Ascending aorta (tissue), 2 donors: ENCODE results near the gene COL19A1. TPM values are rescaled to one million over a fixed set of nuclear protein-coding genes. Genes with fewer than 3 reads are reported as not detected.

Source experiments
- DNase-seq, 2 donors: peaks; one replicate each; pipeline ENCODE4 v3.0.0-alpha.2; 2019; ENCODE audit warnings: low spot score in 2 of 2
- H3K27ac ChIP-seq, 2 donors: fragments of 200-600 bp; sonication (generic); one replicate each; pipeline ENCODE4 v1.5.1; 2016 to 2017; ENCODE audit warnings: mild to moderate bottlenecking in 1 of 2
- H3K27me3 ChIP-seq: fragments of 200-600 bp; sonication (generic); one replicate; pipeline ENCODE4 v1.5.1; 2017
- H3K36me3 ChIP-seq, 2 donors: fragments of 200-600 bp; sonication (generic); one replicate each; pipeline ENCODE4 v1.5.1; 2016
- H3K4me1 ChIP-seq, 2 donors: fragments of 200-600 bp; sonication (generic); one replicate each; pipeline ENCODE4 v1.5.1; 2016 to 2017; ENCODE audit warnings: mild to moderate bottlenecking in 1 of 2
- H3K4me3 ChIP-seq, 2 donors: fragments of 200-600 bp; sonication (generic); one replicate each; pipeline ENCODE4 v1.5.1; 2016 to 2017; ENCODE audit warnings: mild to moderate bottlenecking in 1 of 2
- H3K9me3 ChIP-seq, 2 donors: fragments of 200-600 bp; sonication (generic); one replicate each; pipeline ENCODE4 v1.5.1; 2016
- intact Hi-C: fragments of 100-400 bp; cut with DNase I; formaldehyde crosslinking; loops from one replicate; pipeline ENCODE4 v1.15.1; 2023
- total RNA-seq: library from RNA; depleted of rRNA; stranded (reverse); fragments of >200 nt; gene quantifications from one replicate; pipeline ENCODE4 v1.1.0, GENCODE V29; 2016
- TF ChIP-seq, protein P1 (sequence below), 3 experiments: fragments of 200-600 bp in 2 of 3; fragments of 450-650 bp in 1 of 3; sonication (generic) in 2 of 3; IDR thresholded peaks; one replicate each; pipeline ENCODE4 v1.5.1; 2016 to 2019; ENCODE audit warnings: antibody characterized with exemption in 3 of 3, mild to moderate bottlenecking in 1 of 3, moderate library complexity in 1 of 3

Gene COL19A1
- total RNA-seq, 1 donor from 2014 or later: not detected

DNA sequence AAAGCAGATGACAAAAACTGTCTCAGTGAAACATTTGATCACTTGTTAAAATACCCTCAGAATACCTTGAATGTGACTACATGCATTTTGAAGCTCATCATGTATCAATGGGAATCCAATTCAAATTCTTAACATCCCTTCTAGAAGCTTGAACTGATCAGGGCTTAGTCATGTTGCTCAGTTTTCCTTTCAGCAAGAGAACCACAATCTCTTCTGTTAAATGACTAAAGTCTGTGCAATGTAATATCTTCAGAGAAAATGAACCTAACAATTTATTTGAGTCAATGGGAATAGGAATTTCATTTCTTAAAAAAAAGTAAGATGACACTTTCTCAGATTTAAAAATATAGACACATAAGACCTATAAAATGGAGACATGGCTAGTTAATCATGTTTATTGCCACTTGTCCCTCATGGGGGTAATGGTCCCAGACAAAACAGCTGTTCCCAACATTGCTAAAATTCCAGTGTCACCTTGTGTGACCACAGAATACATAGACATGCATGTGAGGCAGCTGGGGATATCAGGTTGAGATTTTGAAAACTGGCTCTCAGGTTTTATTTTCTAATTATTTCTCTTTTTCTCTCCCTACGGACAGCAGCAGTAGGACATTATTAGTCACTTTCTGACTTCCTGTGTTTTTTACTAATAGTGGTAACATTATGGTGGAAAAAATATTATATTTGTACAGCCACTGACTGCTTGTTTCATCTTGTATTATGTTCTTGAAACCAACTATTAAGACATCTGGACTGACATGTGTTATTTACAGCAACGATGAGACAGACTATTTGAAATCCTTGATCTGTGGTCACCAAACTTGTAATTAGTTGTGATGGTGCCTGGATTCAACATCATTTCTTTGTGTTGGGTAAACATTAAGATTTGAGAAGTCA, 244.0 kb downstream of the COL19A1 start:
- TF ChIP-seq, protein P1, sequence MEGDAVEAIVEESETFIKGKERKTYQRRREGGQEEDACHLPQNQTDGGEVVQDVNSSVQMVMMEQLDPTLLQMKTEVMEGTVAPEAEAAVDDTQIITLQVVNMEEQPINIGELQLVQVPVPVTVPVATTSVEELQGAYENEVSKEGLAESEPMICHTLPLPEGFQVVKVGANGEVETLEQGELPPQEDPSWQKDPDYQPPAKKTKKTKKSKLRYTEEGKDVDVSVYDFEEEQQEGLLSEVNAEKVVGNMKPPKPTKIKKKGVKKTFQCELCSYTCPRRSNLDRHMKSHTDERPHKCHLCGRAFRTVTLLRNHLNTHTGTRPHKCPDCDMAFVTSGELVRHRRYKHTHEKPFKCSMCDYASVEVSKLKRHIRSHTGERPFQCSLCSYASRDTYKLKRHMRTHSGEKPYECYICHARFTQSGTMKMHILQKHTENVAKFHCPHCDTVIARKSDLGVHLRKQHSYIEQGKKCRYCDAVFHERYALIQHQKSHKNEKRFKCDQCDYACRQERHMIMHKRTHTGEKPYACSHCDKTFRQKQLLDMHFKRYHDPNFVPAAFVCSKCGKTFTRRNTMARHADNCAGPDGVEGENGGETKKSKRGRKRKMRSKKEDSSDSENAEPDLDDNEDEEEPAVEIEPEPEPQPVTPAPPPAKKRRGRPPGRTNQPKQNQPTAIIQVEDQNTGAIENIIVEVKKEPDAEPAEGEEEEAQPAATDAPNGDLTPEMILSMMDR (IDR thresholded peaks at IDR 0.05): no peak
- no peak for DNase-seq
- Histone ChIP-seq H3K9me3 (no peaks in the 10 kb centered on the region), H3K4me3 (no peak overlapping the region), H3K4me1 (no peaks in the 10 kb centered on the region), H3K27me3 (no peaks in the 10 kb centered on the region), H3K27ac (no peak overlapping the region), H3K36me3 (no peaks in the 10 kb centered on the region)
- intact Hi-C loops: no loop called here

DNA sequence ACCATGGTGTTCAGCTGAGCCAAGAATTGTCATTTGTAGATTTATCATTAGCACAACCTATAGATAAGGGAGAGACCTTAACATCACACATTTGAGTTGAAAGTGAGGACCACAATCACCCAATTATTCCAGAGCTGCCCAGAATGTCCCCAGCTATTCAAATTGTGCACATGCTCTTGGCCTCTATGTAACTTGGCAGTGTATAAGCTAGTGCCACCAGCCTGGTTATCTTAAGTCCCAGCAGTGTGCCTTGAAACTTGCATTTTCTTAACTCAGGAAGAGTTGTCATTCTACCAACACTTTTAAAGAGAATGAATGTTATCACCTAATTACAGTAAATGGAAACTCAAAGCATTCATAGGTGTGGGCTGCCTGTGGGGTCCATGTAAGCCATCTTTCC, 245.4 kb downstream of the COL19A1 start:
- Histone ChIP-seq H3K9me3 (no peaks in the 10 kb centered on the region), H3K4me1 (no peaks in the 10 kb centered on the region), H3K27me3 (no peaks in the 10 kb centered on the region), H3K36me3 (no peaks in the 10 kb centered on the region), H3K27ac (no peak overlapping the region), H3K4me3 (no peak overlapping the region)
- intact Hi-C loops: no loop called here
- no peak for DNase-seq
- TF ChIP-seq, protein P1 (IDR thresholded peaks at IDR 0.05): no peak

DNA sequence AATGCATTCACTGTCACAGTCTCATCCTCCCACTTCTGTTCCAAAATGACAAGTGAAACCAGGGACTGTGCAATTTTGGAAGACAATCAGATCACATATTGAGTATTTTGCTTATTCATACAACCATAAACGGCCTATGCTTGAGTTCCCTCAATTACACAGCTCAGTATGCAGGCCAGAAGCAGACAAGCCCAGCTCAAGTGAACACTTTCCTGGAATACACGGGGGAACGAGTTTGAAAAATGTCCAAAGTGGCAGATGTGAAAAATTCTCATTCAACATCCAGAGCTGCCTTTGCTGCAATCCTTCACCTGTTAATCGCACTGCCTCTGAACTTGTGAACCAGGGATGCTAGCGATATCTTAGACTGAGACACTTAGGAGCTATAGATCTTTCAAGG, 246.4 kb downstream of the COL19A1 start:
- H3K36me3 ChIP-seq: no peaks in the 10 kb centered on the region
- H3K27ac ChIP-seq: no peak overlapping the region
- no peaks in the 10 kb centered on the region for H3K4me1 ChIP-seq
- no peak overlapping the region for H3K4me3 ChIP-seq
- TF ChIP-seq, protein P1 (IDR thresholded peaks at IDR 0.05): no peak
- no peak for DNase-seq
- no peaks in the 10 kb centered on the region for H3K9me3 ChIP-seq
- intact Hi-C loops: no loop called here
- H3K27me3 ChIP-seq: no peaks in the 10 kb centered on the region

DNA sequence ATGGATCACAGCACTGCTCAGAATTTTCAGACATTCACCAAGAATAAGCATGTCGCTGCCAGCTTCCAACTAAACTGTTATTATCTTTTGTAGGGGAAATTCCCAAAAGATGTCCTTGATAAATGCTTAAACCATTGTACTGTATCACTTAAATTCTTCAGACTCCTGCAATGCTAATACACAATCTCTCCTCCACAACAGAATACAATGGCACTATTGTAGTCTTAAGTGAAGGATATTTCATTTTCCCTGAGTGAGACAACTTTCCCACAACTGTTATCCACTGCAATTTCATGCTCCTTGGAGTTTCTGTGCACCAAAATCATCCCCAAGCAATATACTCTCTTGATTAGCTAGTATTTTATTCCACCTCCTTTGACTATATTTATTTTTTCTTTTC, 246.8 kb downstream of the COL19A1 start:
- Histone ChIP-seq H3K27ac (no peak overlapping the region), H3K4me1 (no peaks in the 10 kb centered on the region), H3K9me3 (no peaks in the 10 kb centered on the region), H3K4me3 (no peak overlapping the region), H3K27me3 (no peaks in the 10 kb centered on the region), H3K36me3 (no peaks in the 10 kb centered on the region)
- TF ChIP-seq, protein P1 (IDR thresholded peaks at IDR 0.05): no peak
- no peak for DNase-seq
- intact Hi-C loops: no loop called here

DNA sequence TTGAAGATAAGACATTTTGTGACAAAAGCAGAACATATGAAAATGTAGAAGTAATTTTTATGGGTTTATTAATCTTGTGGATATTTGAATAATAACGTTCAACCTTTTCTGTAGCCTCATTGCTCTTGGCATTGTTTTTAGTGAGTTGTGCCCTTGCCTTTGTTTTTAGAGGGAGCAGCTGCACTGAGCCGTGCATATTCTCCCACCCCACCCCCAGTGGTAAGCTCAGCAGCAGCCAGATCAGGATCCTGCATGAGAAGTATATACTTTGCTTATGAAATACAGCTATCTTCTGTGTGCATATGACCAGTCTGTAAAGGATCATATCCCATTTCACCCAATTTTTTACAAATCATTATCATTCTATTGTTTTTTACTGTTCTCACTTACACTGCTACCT, 252.3 kb downstream of the COL19A1 start:
- intact Hi-C loops: no loop called here

More for the DNA sequence above, 252.3 kb downstream of the COL19A1 start:
- DNase-seq: no peak
- no peaks in the 10 kb centered on the region for H3K36me3 ChIP-seq
- H3K4me1 ChIP-seq: no peaks in the 10 kb centered on the region
- TF ChIP-seq, protein P1 (IDR thresholded peaks at IDR 0.05): no peak
- H3K27me3 ChIP-seq: no peaks in the 10 kb centered on the region
- H3K9me3 ChIP-seq: no peaks in the 10 kb centered on the region
- H3K27ac ChIP-seq: no peak overlapping the region
- H3K4me3 ChIP-seq: no peak overlapping the region
